Rectal smooth muscle tissue (tissue), 1 donor: ENCODE measurements around the gene DDX23.
"Not testable (repeated sequence)": the region's sequence is repeated elsewhere in the genome, so short reads cannot be mapped to it uniquely, and the experiment has no call there.

Source experiments
- H3K27ac ChIP-seq: one replicate; pipeline ENCODE4 v1.7.0; 2013; ENCODE audit warnings: low read depth, low read length, inconsistent platforms
- H3K27me3 ChIP-seq: one replicate; pipeline ENCODE4 v1.7.0; 2013; ENCODE audit warnings: low read length; ENCODE audit not compliant: control insufficient read depth, insufficient read depth
- H3K36me3 ChIP-seq: one replicate; pipeline ENCODE4 v1.7.0; 2013; ENCODE audit warnings: low read length; ENCODE audit not compliant: control insufficient read depth, insufficient read depth
- H3K4me1 ChIP-seq: one replicate; pipeline ENCODE4 v1.7.0; 2013; ENCODE audit warnings: low read length; ENCODE audit not compliant: control insufficient read depth, insufficient read depth
- H3K4me3 ChIP-seq: one replicate; pipeline ENCODE4 v1.7.0; 2013; ENCODE audit warnings: low read length
- H3K9ac ChIP-seq: one replicate; pipeline ENCODE4 v1.7.0; 2013; ENCODE audit warnings: low read length

The DDX23 gene

DNA sequence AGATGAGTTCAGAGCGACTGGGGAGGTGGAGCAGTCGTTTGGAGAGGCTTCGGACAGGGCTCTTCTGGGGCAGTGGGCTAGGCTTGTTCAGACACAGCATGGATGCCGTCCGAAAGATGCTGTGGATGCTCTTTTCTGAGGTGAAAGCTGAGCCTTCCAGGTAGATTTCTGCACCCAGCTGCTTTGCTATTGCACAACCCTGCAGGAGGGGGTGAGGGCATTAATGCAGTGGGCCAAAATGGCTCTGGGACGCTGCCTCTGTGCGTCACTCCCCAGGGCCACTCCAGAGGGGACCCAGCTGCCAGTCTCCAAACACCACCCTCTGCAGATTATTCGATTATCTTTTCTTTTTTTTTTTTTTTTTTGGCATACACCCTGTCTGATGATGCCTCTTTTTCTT lies 6.1 kb upstream of the DDX23 start:
- H3K4me1 ChIP-seq, result no peaks in the 10 kb centered on the region
- no peak overlapping the region for H3K27ac ChIP-seq
- no peak overlapping the region for H3K4me3 ChIP-seq
- no peak overlapping the region for H3K9ac ChIP-seq
- peaks cover 4% of the 10 kb centered on the region for H3K27me3 ChIP-seq
- no peaks in the 10 kb centered on the region for H3K36me3 ChIP-seq

DNA sequence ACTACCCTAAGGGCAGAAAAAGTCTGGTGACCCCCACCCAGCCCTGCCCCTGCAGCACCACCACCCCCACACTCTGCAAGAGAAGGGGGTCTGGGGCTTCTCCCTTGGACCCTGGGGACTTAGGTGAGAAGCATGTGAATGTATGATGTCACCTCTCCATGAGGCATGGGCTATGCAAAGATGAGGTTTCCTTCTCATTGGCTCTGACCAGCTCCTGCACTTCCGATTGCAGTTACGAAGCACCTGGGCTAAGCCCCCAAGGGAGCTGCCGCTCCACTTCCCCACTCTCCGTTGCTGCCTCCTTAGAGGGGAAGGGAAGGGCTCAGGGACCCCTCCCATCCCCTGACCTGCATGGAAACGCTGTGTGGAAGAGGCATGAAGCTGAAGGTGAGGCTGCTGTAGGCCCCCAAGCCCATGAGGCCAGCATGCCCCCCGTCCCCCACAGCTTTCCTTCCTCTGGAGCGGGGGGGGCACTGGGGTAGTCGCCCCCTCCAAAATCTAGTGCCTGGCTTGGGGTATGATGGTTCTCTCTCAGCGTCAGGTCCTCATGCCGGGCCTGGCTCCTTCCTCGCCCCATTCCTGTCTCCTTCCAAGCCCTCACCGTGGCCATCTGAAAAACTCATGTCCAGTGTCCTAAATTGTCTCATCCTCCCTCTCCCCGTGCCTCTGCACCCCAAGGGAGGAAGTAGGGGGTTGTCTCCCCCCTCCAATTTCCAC lies 5.5 kb upstream of the DDX23 start:
- Histone ChIP-seq H3K4me1 (peaks cover 6% of the 10 kb centered on the region), H3K9ac (no peak overlapping the region), H3K4me3 (no peak overlapping the region), H3K27ac (no peak overlapping the region), H3K36me3 (no peaks in the 10 kb centered on the region), H3K27me3 (no peaks in the 10 kb centered on the region)

DNA sequence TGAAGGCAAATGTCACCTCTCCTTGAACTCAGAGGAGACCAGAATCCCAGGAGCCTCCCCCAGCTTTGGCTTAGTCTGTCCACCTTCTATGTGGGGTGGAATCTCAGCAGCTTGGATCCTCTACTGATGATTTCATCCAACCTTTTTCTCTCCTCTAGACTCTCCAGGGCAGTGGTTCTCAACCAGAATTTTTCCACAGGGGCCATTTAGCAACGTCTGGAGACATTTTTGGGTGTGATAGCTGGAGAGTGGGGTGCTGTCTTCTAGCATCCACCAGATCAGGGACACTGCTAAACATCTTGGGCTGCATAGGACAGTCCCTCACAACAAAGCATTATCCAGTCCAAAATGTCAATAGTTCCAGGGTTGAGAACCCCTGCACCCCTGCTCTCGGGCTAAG lies 4.4 kb upstream of the DDX23 start:
- Histone ChIP-seq H3K27ac (no peak overlapping the region), H3K4me1 (peaks cover 6% of the 10 kb centered on the region), H3K4me3 (no peak overlapping the region), H3K36me3 (no peaks in the 10 kb centered on the region), H3K9ac (no peak overlapping the region), H3K27me3 (no peaks in the 10 kb centered on the region)

DNA sequence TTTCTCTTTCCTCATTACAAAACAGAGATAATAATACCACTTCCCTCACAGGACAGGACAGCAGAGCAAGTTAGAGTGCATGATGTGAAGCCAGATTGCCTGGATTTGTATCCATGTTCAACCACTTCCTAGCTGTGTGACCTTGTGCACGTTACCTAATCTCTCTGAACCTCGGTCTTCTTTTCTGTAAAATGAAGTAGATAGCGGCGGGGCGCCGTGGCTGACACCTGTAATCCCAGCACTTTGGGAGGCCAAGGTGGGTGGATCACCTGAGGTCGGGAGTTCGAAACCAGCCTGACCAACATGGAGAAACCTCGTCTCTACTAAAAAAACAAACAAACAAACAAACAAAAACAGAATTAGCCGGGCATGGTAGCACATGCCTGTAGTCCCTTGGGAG lies 3.0 kb upstream of the DDX23 start:
- H3K9ac ChIP-seq, H3K27ac ChIP-seq, H3K4me3 ChIP-seq, H3K36me3 ChIP-seq, H3K27me3 ChIP-seq, H3K4me1 ChIP-seq: not testable (repeated sequence)

DNA sequence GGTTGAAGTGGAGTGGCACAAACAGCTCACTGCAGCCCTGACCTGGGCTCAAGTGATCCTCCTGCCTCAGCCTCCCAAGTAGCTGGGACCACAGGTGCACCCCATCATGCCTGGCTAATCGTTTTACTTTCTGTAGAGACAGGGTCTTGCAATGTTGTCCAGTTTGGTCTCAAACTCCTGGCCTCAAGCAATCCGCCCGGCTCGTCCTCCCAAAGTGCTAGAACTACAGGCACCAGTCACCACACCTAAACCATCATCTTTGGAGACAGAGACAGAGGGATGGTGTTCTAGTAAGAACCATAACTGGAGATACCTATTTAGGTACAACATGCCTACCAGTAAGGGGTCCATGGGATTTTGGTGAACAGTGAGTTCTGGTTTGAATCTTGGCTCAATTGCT lies 2.5 kb upstream of the DDX23 start:
- no peak overlapping the region for H3K27ac ChIP-seq
- no peak overlapping the region for H3K9ac ChIP-seq
- H3K36me3 ChIP-seq, result no peaks in the 10 kb centered on the region
- no peaks in the 10 kb centered on the region for H3K27me3 ChIP-seq
- H3K4me3 ChIP-seq, result no peak overlapping the region
- H3K4me1 ChIP-seq, result peaks cover 9% of the 10 kb centered on the region

DNA sequence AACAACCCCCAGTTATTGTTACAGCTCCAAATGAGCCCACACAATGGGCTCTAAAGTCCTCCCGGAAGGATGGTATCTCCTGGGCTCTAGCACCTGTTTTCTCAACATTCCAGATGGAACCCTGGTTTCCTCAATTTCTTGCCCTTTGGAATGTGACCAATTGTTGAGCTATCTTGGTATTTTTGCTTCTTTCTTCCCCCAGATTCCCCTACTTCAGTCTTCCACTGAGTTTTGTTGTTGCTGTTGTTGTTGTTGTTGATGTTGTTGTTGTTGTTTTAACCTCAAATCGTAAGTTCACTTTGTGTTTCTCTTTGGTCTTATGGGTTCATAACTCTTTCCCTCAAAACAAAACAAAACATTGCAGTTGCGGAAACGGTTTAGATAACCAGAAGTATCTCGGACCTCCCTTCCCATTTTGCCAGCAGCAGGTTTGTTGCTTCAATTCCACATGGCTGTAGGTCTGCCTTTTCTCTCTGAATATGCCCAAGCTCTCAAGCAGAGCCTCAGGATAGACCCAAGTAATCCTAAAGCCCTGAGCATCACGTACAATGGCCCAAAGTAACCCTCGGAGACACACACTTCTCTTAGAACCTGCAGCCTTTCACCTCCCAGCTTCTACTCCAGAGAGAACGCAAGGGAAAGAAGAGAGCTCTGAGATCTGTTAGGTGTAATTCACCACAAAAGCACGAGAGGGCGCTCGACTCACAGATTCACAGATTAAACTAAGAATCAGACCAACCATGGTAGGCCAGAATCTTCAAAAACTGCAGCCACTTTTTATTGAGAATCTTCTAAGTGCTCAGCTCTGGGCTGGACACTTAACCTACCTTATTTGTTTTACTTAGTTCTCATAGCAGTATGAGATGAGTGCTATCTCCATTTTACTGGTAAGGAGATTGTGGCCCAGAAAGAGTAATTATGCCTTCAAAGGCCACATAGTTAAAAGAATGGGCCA lies 1.0 kb upstream of the DDX23 start:
- Histone ChIP-seq H3K4me3 (peak overlapping the region; percentile 98), H3K27ac (peak overlapping the region; percentile 80), H3K9ac (peak overlapping the region; percentile 0), H3K36me3 (no peaks in the 10 kb centered on the region), H3K27me3 (no peaks in the 10 kb centered on the region), H3K4me1 (peaks cover 9% of the 10 kb centered on the region)

DNA sequence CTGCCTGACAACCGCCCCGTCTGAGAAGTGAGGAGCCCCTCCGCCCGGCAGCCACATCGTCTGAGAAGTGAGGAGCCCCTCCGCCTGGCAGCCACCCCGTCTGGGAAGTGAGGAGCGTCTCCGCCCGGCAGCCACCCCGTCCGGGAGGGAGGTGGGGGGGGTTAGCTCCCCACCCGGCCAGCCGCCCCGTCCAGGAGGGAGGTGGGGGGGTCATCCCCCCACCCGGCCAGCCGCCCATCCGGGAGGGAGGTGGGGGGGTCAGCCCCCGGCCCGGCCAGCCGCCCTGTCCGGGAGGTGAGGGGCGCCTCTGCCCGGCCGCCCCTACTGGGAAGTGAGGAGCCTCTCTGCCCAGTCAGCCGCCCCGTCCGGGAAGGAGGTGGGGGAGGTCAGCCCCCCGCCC lies 9.9 kb downstream of the DDX23 start:
- H3K4me3 ChIP-seq, H3K9ac ChIP-seq, H3K27ac ChIP-seq, H3K4me1 ChIP-seq, H3K27me3 ChIP-seq: not testable (repeated sequence)
- H3K36me3 ChIP-seq, result peaks cover 22% of the 10 kb centered on the region

DNA sequence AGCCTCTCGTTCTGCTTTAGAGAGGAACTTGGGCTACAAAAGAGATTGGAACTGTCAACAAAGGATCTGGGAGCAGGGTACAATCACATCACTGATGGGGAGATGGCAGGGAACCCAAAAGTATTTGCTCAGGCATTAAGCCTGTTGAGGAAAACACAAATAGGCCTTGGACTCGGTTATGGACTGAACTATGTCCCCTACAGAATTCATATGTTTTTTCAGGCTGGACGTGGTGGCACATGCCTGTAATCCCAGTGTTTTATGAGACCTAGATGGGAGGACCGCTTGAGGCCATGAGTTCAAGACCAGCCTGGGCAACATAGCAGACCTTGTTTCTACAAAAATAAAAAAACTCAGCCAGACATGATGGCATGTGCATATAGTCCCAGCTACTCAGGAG lies 13.9 kb downstream of the DDX23 start:
- Histone ChIP-seq H3K27ac (no peak overlapping the region), H3K4me1 (no peaks in the 10 kb centered on the region), H3K4me3 (no peak overlapping the region), H3K27me3 (no peaks in the 10 kb centered on the region), H3K36me3 (peaks cover 25% of the 10 kb centered on the region), H3K9ac (no peak overlapping the region)

DNA sequence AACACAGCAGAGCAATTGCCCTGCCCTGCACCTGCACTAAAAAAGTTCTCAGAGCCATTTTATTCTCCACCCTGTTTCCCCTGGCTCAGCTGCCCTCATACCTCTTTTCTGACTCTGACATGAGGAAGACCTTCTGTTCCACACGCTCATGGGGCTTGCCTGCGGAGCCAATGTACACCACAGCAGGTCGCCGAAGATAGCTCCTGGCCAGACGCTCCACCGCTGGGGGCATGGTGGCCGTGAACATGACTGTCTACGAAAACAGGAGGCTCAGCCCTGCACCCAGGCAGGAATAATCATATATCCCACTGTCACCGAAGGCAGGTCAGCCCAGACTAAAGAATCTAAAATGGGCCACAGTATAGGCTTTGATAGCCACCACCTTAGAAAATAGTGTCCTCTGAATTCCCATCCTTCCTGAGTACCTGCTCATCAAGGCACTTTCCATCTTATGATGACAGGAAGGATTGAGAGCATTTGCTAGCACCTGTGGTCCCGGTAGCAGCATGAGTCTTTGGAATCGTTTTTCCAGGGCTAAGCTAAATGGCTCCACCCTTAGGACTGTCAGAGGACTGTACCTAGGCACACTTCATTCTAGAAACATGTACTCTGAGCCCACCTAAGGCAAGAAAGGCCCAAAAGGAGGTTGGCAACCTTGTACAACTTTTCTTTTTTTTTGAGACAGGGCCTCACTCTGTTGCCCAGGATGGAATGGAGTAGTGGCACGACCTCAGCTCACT lies 19.5 kb downstream of the DDX23 start:
- Histone ChIP-seq H3K9ac (no peak overlapping the region), H3K4me3 (no peak overlapping the region), H3K36me3 (peaks cover 52% of the 10 kb centered on the region), H3K4me1 (no peaks in the 10 kb centered on the region), H3K27ac (no peak overlapping the region), H3K27me3 (no peaks in the 10 kb centered on the region)

DNA sequence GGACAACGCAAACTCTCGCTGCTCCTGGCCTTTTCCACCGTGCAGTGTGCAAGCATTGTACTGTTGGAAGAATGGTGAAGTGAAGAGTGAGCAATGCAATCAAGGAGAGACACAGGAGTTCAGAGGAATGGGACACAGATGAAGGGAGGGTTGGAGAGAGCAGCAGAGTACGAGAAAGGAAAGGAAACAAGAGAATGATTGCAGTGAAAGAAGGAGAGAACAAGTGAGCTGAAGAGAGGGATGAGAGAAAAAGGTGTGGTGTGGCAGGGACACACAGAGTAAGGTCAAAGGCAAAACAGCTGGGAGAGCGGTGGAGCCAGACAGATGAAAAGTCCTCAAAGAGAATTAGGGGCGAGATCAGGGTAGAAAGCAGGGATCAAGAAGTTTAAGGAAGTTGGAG lies 20.7 kb downstream of the DDX23 start:
- no peak overlapping the region for H3K4me3 ChIP-seq
- no peaks in the 10 kb centered on the region for H3K27me3 ChIP-seq
- H3K36me3 ChIP-seq, result peaks cover 47% of the 10 kb centered on the region
- H3K27ac ChIP-seq, result no peak overlapping the region
- H3K9ac ChIP-seq, result no peak overlapping the region
- no peaks in the 10 kb centered on the region for H3K4me1 ChIP-seq

DNA sequence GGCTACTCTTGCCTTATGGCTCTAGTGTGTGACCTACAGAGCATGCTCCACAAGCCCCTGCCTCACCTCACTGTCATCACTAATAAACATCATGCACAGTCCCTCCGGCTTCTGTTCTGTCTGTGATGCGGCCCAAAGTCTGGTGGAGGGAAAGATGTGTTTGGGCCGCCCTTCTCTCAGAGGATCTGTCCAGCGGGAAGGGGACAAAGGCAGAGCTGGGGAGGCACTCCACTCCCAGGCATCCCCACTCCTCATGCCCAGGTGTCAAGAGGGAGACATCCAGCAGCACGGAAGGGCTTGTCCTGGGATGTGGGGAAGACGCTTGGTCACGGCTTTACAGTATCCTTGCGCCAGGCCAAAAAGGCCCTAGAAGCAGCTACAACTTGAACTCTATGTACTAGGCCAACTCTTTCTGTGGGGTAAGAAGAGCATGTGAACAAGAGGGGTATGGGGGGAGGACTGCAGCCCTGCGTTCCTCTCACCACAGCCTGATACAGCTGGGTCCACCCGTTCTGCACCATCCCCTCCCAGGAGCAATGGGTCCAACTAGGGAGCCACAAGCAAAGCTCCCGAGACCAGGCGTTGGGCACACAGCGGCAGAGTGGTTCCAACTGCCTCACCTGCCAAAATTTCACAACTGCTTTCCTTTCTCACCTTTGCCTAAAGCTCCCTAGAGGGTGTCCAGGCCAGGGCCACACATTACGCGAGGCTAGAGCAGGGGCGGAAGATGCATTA lies 23.0 kb downstream of the DDX23 start:
- Histone ChIP-seq H3K4me1 (no peaks in the 10 kb centered on the region), H3K9ac (no peak overlapping the region), H3K27ac (no peak overlapping the region), H3K36me3 (peaks cover 45% of the 10 kb centered on the region), H3K27me3 (no peaks in the 10 kb centered on the region), H3K4me3 (no peak overlapping the region)

DNA sequence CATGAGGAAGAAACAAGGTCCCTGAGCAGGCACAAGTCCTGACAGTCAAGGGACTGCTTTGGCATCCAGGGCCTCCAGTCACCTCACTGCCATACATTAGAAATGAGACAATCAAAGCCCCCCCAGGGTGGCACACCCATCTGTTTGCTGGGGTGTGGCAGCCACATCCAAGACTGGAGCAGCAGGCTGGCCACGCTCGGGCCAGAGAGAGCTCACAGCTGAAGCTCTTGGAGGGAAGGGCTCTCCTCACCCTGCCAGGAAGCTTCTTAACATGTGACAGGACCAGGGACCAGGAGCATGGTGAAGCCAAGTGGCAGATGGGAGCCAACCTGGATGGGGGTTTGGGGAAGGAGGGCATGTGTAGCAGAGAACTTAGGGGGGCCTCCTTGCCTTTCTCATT lies 23.7 kb downstream of the DDX23 start:
- Histone ChIP-seq H3K36me3 (peaks cover 43% of the 10 kb centered on the region), H3K4me1 (no peaks in the 10 kb centered on the region), H3K9ac (no peak overlapping the region), H3K27me3 (no peaks in the 10 kb centered on the region), H3K27ac (no peak overlapping the region), H3K4me3 (no peak overlapping the region)
